ENCODE results near the gene CGNL1.

DNA sequence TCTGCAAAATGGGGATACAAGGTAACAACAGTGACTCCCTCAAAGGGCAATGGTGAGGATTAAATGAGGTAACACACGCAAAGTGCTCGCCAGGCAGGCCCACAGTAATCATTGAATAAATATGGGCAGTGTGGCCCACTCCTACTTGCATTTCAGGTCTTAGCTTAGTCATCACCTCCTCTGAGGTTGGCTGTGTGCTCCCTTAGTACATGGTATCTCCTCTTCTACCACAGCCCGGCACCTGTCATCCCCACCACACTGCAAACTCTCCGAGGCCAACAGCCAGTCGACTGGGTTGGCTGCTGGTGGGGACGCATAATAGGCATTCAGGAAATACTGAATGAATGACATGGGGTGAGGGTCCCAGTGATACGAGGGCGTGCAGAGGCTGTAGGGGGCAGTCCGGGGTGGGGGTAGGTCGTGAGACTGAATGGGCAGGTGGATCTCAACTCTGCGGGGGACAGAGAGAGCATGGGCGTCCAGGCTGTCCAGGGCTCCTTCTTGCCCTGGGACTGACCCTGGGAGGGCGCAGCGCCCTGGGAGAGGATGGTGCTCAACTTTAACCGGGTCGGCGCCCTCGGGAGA, 215.0 kb downstream of the CGNL1 start:
- TF ChIP-seq, protein P1, sequence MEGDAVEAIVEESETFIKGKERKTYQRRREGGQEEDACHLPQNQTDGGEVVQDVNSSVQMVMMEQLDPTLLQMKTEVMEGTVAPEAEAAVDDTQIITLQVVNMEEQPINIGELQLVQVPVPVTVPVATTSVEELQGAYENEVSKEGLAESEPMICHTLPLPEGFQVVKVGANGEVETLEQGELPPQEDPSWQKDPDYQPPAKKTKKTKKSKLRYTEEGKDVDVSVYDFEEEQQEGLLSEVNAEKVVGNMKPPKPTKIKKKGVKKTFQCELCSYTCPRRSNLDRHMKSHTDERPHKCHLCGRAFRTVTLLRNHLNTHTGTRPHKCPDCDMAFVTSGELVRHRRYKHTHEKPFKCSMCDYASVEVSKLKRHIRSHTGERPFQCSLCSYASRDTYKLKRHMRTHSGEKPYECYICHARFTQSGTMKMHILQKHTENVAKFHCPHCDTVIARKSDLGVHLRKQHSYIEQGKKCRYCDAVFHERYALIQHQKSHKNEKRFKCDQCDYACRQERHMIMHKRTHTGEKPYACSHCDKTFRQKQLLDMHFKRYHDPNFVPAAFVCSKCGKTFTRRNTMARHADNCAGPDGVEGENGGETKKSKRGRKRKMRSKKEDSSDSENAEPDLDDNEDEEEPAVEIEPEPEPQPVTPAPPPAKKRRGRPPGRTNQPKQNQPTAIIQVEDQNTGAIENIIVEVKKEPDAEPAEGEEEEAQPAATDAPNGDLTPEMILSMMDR (IDR thresholded peaks at IDR 0.05; ENCODE audit: poor library complexity), result no peak
- TF ChIP-seq EZH2 (IDR thresholded peaks at IDR 0.05; ENCODE audit: borderline replicate concordance), result no peak
- no peak for TF ChIP-seq EZH2phosphoT487 (IDR thresholded peaks at IDR 0.05; ENCODE audit: low read depth, severe bottlenecking, unreplicated experiment)

Measured in hepatocyte (in vitro differentiated cells).